ENCODE results near the gene OGFOD3. TPM values are rescaled to one million over a fixed set of nuclear protein-coding genes. Genes with fewer than 3 reads are reported as not detected.

The OGFOD3 gene
- total RNA-seq, 1 experiment from 2014 or later, result 53.6 TPM

GRCh38 chr17:82339634-82340580, 78.5 kb downstream of the OGFOD3 start:
- intact Hi-C loops (cut with micrococcal nuclease), result loop anchor here (2.0 to 5.0 kb wide), 2 partner anchors 253 to 308 kb away; partner anchors contain the start of gene RAC3
- H3K36me3 ChIP-seq (ENCODE audit: control insufficient read depth in 1 of 2, insufficient read depth in 2 of 2, low read length in 2 of 2), result no peaks in the 10 kb centered on the region
- peak overlapping the region; percentile 49 to 61 for H3K4me3 ChIP-seq (replicated peaks in 1 of 2; ENCODE audit: low read depth in 1 of 2, low read length in 2 of 2)
- ChIA-PET CTCF (interaction anchor here (0.5 to 1.6 kb wide), 3 partner anchors 10 to 302 kb away, joined by 3 to 5 read pairs (median 4); partner anchors contain the start of gene DCXR), RAD21 (ENCODE audit: low non-redundant PET in 1 of 2, low total read pairs in 2 of 2, uncharacterized antibody in 2 of 2, unreplicated experiment in 2 of 2) (interaction anchor here in 1 of 2 experiments (0.7 kb wide), 1 partner anchor 428 kb away, joined by 4 read pairs; no protein-coding TSS in a partner anchor), POLR2A (interaction anchor here (1.3 to 2.0 kb wide), 2 partner anchors 57 to 111 kb away, joined by 3 to 4 read pairs; partner anchors contain the start of gene SLC16A3)
- no peaks in the 10 kb centered on the region for H3K27me3 ChIP-seq (ENCODE audit: insufficient read depth, low read length)
- H3K27ac ChIP-seq (ENCODE audit: low read depth, low read length), result peak overlapping the region; percentile 96
- BruUV-seq (replicated peaks), result no TSS peak
- peak overlapping the region; percentile 70 for H3K9ac ChIP-seq (ENCODE audit: low read length)
- DNase-seq (ENCODE audit: low read depth, low spot score) (no peak), ATAC-seq (peak; percentile 33)
- H3K9me3 ChIP-seq (ENCODE audit: control insufficient read depth in 1 of 2, insufficient read depth in 1 of 2, low read depth in 1 of 2, low read length in 2 of 2), result no peaks in the 10 kb centered on the region
- H2AFZ ChIP-seq (ENCODE audit: low read depth, low read length, poor library complexity, severe bottlenecking), result peak overlapping the region; percentile 10
- peak overlapping the region; percentile 89 for H3K4me2 ChIP-seq (ENCODE audit: low read length)
- H3K9me2 ChIP-seq (ENCODE audit: insufficient read depth), result no peaks in the 10 kb centered on the region
- no peaks in the 10 kb centered on the region for H4K20me1 ChIP-seq (ENCODE audit: insufficient read depth)
- H3K4me1 ChIP-seq (ENCODE audit: control insufficient read depth in 1 of 2, insufficient read depth in 2 of 2, low read length in 2 of 2), result peaks cover 50 to 65% of the 10 kb centered on the region in 2 experiments
- no peaks in the 10 kb centered on the region for H3K79me2 ChIP-seq (ENCODE audit: insufficient read depth, low read length)
- TF ChIP-seq FOSL1 (IDR thresholded peaks at IDR 0.05; ENCODE audit: low read depth) (no peak), ZNF274 (IDR thresholded peaks at IDR 0.05; ENCODE audit: low read depth, low read length) (no peak), YY1 (IDR thresholded peaks at IDR 0.05; ENCODE audit: extremely low read depth, insufficient replicate concordance, low read depth, low read length) (no peak), JUND (IDR thresholded peaks at IDR 0.05) (no peak), ZBTB33 (IDR thresholded peaks at IDR 0.05; ENCODE audit: extremely low read depth, insufficient replicate concordance, low read length) (no peak), MAX (IDR thresholded peaks at IDR 0.05) (no peak), CBX3 (IDR thresholded peaks at IDR 0.05; ENCODE audit: low read depth) (no peak)
- TF ChIP-seq, protein P1, sequence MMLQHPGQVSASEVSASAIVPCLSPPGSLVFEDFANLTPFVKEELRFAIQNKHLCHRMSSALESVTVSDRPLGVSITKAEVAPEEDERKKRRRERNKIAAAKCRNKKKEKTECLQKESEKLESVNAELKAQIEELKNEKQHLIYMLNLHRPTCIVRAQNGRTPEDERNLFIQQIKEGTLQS (IDR thresholded peaks at IDR 0.05), result no peak

Other genes with a start within 250 kb of the OGFOD3 start
- 143 TPM for gene CCDC57, start 205.7 kb downstream of the OGFOD3 start, total RNA-seq (2021; ENCODE audit: unreplicated experiment)
- 445 TPM for gene SLC16A3, start 189.5 kb downstream of the OGFOD3 start, total RNA-seq (2021; ENCODE audit: unreplicated experiment)
- gene CSNK1D, start 144.9 kb downstream of the OGFOD3 start, total RNA-seq (2021; ENCODE audit: unreplicated experiment), result 176 TPM
- gene CD7, start 101.0 kb downstream of the OGFOD3 start, total RNA-seq (2021; ENCODE audit: unreplicated experiment), result 0.61 TPM
- gene SECTM1, start 84.8 kb downstream of the OGFOD3 start, total RNA-seq (2021; ENCODE audit: unreplicated experiment), result 6.8 TPM
- 2.1 TPM for gene TEX19, start 59.3 kb downstream of the OGFOD3 start, total RNA-seq (2021; ENCODE audit: unreplicated experiment)
- gene UTS2R, start 46.8 kb downstream of the OGFOD3 start, total RNA-seq (2021; ENCODE audit: unreplicated experiment), result not detected
- 45.2 TPM for gene HEXD, start 239 bp downstream of the OGFOD3 start, total RNA-seq (2021; ENCODE audit: unreplicated experiment)
- 95.4 TPM for gene CYBC1, start 32.2 kb upstream of the OGFOD3 start, total RNA-seq (2021; ENCODE audit: unreplicated experiment)
- gene NARF, start 40.2 kb upstream of the OGFOD3 start, total RNA-seq (2021; ENCODE audit: unreplicated experiment), result 91.8 TPM
- gene FOXK2, start 101.1 kb upstream of the OGFOD3 start, total RNA-seq (2021; ENCODE audit: unreplicated experiment), result 122 TPM
- gene WDR45B, start 229.9 kb upstream of the OGFOD3 start, total RNA-seq (2021; ENCODE audit: unreplicated experiment), result 117 TPM

Measured in HCT116 (cell line).